GM18858 (cell line): ENCODE data around the gene PPCDC.
"Not testable (repeated sequence)": the region's sequence is repeated elsewhere in the genome, so short reads cannot be mapped to it uniquely, and the experiment has no call there.

Experiments used
- ATAC-seq: cut with Tn5 transposase; IDR thresholded peaks from one replicate; pipeline ENCODE4 v1.9.1; 2021; ENCODE audit not compliant: unreplicated experiment

The PPCDC gene

GRCh38 chr15:75065851-75066509 lies 42.6 kb downstream of the PPCDC start:
- ATAC-seq: no peak

GRCh38 chr15:75067123-75067830 lies 43.9 kb downstream of the PPCDC start:
- no peak for ATAC-seq

- no peak for ATAC-seq
Measured at GRCh38 chr15:75068748-75069147, 45.4 kb downstream of the PPCDC start.

GRCh38 chr15:75069301-75069925 lies 46.0 kb downstream of the PPCDC start:
- peak; percentile 79 for ATAC-seq

GRCh38 chr15:75070674-75071073 lies 47.3 kb downstream of the PPCDC start:
- no peak for ATAC-seq

- ATAC-seq: no peak
Measured at GRCh38 chr15:75073197-75073596, 49.8 kb downstream of the PPCDC start.

- no peak for ATAC-seq
Measured at GRCh38 chr15:75076277-75076676, 52.9 kb downstream of the PPCDC start.

GRCh38 chr15:75077551-75077961 lies 54.2 kb downstream of the PPCDC start:
- ATAC-seq: not testable (repeated sequence)

GRCh38 chr15:75081150-75081549 lies 57.8 kb downstream of the PPCDC start:
- no peak for ATAC-seq

- no peak for ATAC-seq
Measured at GRCh38 chr15:75082689-75083088, 59.3 kb downstream of the PPCDC start.

GRCh38 chr15:75085708-75086107 lies 62.3 kb downstream of the PPCDC start:
- ATAC-seq: not testable (repeated sequence)

GRCh38 chr15:75089456-75090387 lies 66.3 kb downstream of the PPCDC start:
- ATAC-seq: no peak

GRCh38 chr15:75090388-75090734 lies 67.0 kb downstream of the PPCDC start:
- ATAC-seq: no peak

- ATAC-seq: no peak
Measured at GRCh38 chr15:75091814-75092213, 68.4 kb downstream of the PPCDC start.

- ATAC-seq: peak; percentile 39
Measured at GRCh38 chr15:75094961-75095478, 71.6 kb downstream of the PPCDC start.

GRCh38 chr15:75095594-75095993 lies 72.2 kb downstream of the PPCDC start:
- ATAC-seq: peak; percentile 29

- no peak for ATAC-seq
Measured at GRCh38 chr15:75097939-75098338, 74.5 kb downstream of the PPCDC start.

GRCh38 chr15:75098404-75098803 lies 75.0 kb downstream of the PPCDC start:
- no peak for ATAC-seq
